Prostate gland (tissue), 2 donors: ENCODE data around the gene SPG21. TPM values are rescaled to one million over a fixed set of nuclear protein-coding genes. Genes with fewer than 3 reads are reported as not detected.

Experiments used
- DNase-seq: peaks from one replicate; pipeline ENCODE4 v3.0.0-alpha.2; 2019; ENCODE audit warnings: low spot score
- H3K27ac ChIP-seq, 2 donors: fragments of 200-600 bp; sonication (generic); 2 replicates each; pipeline ENCODE4 v1.5.1; 2017 to 2019
- H3K27me3 ChIP-seq: fragments of 200-600 bp; sonication (generic); replicated peaks from 2 replicates; pipeline ENCODE4 v1.5.1; 2019; ENCODE audit not compliant: insufficient read depth
- H3K36me3 ChIP-seq, 2 donors: fragments of 200-600 bp; sonication (generic); 1 replicate in 1 of 2; 2 replicates in 1 of 2; pipeline versions ENCODE4 v1.5.1 to v1.8.1; 2017 to 2019
- H3K4me1 ChIP-seq: fragments of 200-600 bp; sonication (generic); replicated peaks from 2 replicates; pipeline ENCODE4 v1.5.1; 2019
- H3K4me3 ChIP-seq, 2 donors: fragments of 200-600 bp; sonication (generic); 2 replicates each; pipeline ENCODE4 v1.5.1; 2017 to 2019
- H3K9me3 ChIP-seq: fragments of 200-600 bp; sonication (generic); 2 replicates; pipeline ENCODE4 v1.5.1; 2017
- POLR2A ChIP-seq: fragments of 450-650 bp; IDR thresholded peaks from one replicate; pipeline ENCODE4 v1.6.1; 2016; ENCODE audit warnings: antibody characterized with exemption, mild to moderate bottlenecking
- POLR2AphosphoS5 ChIP-seq: sonication (generic); formaldehyde crosslinking; IDR thresholded peaks from one replicate; pipeline ENCODE4 v1.6.1; 2017; ENCODE audit warnings: antibody characterized with exemption
- WGBS: methylation state at CpG from one replicate; pipeline ENCODE4 v1.1.5; 2018; 5-methylcytosine and 5-hydroxymethylcytosine counted together
- intact Hi-C: fragments of 100-400 bp; cut with DNase I; formaldehyde crosslinking; loops from one replicate; pipeline ENCODE4 v1.14.2; 2022
- total RNA-seq, 2 donors: library from RNA; depleted of rRNA; stranded (reverse); fragments of >200 nt; gene quantifications; one replicate each; pipeline ENCODE4 v1.1.0, GENCODE V29; 2016
- TF ChIP-seq, protein P1 (sequence below), 4 experiments: fragments of 200-600 bp in 2 of 4; fragments of 450-650 bp in 2 of 4; sonication (generic) in 2 of 4; IDR thresholded peaks; 1 replicate in 3 of 4; 2 replicates in 1 of 4; pipeline ENCODE4 v1.5.1; 2016 to 2019; ENCODE audit warnings: antibody characterized with exemption in 4 of 4, mild to moderate bottlenecking in 2 of 4, moderate library complexity in 2 of 4

The SPG21 gene
- total RNA-seq, 2 donors from 2014 or later: 95.8 to 98.8 TPM

DNA sequence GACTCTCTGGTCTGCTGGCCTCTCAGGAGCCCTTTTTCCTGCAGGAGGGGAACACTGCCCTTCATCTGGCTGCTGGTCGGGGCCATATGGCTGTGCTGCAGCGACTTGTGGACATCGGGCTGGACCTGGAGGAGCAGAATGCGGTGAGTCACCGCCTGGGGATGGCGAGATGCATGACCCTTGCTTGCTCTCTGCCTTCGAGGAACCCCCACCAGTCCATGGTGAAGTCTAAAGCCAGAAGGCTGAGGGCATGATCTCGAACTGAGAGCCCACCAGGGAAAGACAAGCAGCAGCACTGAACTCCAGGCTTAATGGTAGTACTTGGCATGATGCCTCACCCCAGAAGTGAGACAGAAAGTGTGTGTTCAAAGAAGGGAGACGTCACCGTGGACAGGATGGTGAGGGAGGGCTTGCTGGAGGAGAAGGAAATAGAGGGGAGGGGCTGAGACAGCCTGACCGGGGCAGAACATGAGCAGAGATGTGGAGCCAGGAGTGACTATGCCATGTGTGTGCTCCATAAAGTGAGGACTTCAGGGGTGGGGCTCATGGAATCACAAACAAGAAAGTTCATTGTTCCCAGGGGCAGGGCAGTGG is 58.8 kb downstream of the SPG21 start:
- TF ChIP-seq POLR2A: no peak
- no peak for TF ChIP-seq POLR2AphosphoS5
- TF ChIP-seq, protein P1, sequence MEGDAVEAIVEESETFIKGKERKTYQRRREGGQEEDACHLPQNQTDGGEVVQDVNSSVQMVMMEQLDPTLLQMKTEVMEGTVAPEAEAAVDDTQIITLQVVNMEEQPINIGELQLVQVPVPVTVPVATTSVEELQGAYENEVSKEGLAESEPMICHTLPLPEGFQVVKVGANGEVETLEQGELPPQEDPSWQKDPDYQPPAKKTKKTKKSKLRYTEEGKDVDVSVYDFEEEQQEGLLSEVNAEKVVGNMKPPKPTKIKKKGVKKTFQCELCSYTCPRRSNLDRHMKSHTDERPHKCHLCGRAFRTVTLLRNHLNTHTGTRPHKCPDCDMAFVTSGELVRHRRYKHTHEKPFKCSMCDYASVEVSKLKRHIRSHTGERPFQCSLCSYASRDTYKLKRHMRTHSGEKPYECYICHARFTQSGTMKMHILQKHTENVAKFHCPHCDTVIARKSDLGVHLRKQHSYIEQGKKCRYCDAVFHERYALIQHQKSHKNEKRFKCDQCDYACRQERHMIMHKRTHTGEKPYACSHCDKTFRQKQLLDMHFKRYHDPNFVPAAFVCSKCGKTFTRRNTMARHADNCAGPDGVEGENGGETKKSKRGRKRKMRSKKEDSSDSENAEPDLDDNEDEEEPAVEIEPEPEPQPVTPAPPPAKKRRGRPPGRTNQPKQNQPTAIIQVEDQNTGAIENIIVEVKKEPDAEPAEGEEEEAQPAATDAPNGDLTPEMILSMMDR (IDR thresholded peaks at IDR 0.05): no peak
- Histone ChIP-seq H3K27ac (no peak overlapping the region), H3K27me3 (no peaks in the 10 kb centered on the region), H3K36me3 (no peaks in the 10 kb centered on the region), H3K9me3 (no peaks in the 10 kb centered on the region), H3K4me3 (no peak overlapping the region), H3K4me1 (no peaks in the 10 kb centered on the region)
- intact Hi-C loops: no loop called here
- no peak for DNase-seq
- WGBS: 75% methylated on average over 11 of the region's 11 CpGs

DNA sequence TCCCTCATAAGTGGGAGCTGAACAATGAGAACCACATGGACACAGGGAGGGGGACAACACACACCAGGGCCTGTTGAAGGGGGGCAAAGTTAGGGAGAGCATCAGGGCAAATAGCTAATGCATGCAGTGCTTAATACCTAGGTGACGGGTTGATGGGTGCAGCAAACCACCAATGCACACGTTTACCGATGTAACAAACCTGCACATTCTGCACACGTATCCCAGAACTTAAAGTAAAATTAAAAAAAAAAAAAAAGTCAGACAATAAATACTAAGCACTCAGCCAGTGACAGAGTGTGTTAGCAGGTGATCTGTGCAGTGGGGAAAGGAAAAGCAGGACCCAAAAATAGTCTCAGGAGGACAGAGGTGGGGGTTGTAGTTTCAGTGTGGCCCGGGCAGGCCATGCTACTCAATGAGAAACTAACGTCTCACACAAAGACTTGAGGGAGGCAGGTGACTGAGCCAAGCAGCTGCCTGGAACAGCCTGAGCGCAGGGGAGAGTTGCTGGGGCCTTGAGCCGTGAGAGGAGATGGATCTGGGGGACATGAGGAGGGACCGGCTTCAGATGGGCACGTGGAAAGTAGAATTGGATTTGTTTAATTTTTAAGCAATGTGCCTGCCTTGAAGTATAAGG is 59.6 kb downstream of the SPG21 start:
- no peak for DNase-seq
- H3K27me3 ChIP-seq: no peaks in the 10 kb centered on the region
- no peaks in the 10 kb centered on the region for H3K4me1 ChIP-seq
- TF ChIP-seq POLR2A (no peak), POLR2AphosphoS5 (no peak)
- TF ChIP-seq, protein P1 (IDR thresholded peaks at IDR 0.05): no peak
- no peak overlapping the region for H3K27ac ChIP-seq
- 91% methylated on average over 10 of the region's 10 CpGs for WGBS
- H3K36me3 ChIP-seq: no peaks in the 10 kb centered on the region
- intact Hi-C loops: no loop called here
- no peak overlapping the region for H3K4me3 ChIP-seq
- H3K9me3 ChIP-seq: no peaks in the 10 kb centered on the region

DNA sequence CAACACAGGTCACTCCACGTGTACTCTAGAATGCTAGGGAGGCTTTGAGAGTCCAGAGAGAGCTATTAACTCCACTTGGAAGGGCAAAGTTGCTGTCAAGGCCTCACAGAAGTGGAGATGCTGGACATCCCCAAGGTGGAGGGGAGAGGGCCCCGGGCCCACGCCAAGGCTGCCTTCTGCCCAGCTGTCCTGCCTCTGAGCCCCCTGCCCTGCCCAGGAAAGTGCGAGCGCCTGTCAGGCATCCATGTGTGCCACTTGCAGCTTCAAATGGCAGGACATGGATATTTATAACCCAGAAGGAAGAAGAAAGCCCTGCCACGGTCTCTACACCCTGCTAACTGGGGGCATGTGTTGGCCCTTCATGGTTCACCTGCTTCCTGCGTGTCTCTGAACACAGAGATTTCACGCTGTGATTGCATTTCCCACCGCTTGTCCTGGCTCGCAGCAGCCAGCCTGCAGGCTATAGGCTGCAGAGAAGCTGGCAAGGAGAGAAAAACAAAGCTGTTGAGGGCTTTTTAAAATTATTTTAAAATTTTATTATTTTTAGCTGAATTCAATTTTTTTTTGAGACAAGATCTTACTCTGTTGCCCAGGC is 61.0 kb downstream of the SPG21 start:
- Histone ChIP-seq H3K4me3 (no peak overlapping the region), H3K27me3 (no peaks in the 10 kb centered on the region), H3K36me3 (no peaks in the 10 kb centered on the region), H3K4me1 (no peaks in the 10 kb centered on the region), H3K9me3 (no peaks in the 10 kb centered on the region), H3K27ac (no peak overlapping the region)
- DNase-seq: no peak
- intact Hi-C loops: no loop called here
- TF ChIP-seq POLR2A (no peak), POLR2AphosphoS5 (no peak)
- TF ChIP-seq, protein P1 (IDR thresholded peaks at IDR 0.05): no peak
- WGBS: 79% methylated on average over 10 of the region's 10 CpGs

DNA sequence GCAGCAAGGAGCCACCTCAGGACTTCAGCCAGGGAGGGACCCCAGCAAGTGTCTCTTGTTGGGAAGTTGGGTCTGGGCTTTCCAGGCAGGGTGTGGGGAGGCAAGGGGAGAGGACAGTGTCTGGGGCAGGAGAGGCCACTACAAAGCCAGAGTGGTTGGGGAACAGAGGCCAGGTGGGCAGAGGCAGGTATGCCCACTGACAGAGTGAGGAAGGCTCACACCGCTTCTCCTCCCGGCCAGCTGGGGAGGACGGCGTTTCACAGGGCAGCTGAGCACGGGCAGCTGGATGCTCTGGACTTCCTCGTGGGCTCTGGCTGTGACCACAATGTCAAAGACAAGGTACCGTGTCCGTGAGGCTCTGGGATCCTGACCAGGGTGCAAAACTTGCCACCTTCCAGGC is 63.1 kb downstream of the SPG21 start:
- H3K36me3 ChIP-seq: no peaks in the 10 kb centered on the region
- 89% methylated on average over 8 of the region's 8 CpGs for WGBS
- DNase-seq: no peak
- no peak overlapping the region for H3K27ac ChIP-seq
- H3K9me3 ChIP-seq: no peaks in the 10 kb centered on the region
- TF ChIP-seq POLR2AphosphoS5: no peak
- TF ChIP-seq POLR2A: no peak
- TF ChIP-seq, protein P1 (IDR thresholded peaks at IDR 0.05): no peak
- intact Hi-C loops: no loop called here
- no peaks in the 10 kb centered on the region for H3K27me3 ChIP-seq
- H3K4me3 ChIP-seq: no peak overlapping the region
- H3K4me1 ChIP-seq: no peaks in the 10 kb centered on the region
